ENCODE results near the gene HACE1.

The HACE1 gene

DNA sequence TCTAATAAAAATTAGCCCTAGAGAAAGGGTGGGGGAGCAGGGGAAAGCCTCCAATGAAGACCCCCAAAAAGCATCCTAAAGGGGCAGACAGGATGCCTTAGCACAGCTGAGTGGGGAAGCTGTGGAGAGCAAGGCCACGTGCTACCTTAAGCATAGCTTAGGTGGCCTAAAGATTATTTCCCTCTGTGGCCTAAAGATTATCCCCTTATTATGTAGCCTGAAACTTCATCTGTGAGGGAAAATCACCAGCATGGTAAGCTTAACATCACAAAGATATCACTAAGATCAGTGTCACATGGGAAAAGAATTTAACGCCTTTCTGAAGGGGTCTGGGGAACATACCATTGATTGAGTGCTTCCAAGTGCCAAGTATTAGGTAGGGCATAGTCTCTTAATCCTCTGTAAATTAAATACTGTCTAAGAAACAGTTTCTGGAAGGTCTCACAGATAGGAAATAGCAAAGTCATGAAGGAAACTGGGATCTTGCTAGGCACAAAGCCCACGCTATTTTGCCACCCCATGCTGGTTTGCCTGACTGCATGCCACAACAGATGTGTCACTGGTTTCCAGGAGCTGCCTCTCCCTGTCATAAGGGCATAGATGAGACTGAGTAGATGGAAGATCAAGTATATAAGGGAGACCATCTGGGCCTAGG is 170.0 kb downstream of the HACE1 start:
- no peak for DNase-seq (ENCODE audit: low read depth in 2 of 3, low spot score in 1 of 3)

DNA sequence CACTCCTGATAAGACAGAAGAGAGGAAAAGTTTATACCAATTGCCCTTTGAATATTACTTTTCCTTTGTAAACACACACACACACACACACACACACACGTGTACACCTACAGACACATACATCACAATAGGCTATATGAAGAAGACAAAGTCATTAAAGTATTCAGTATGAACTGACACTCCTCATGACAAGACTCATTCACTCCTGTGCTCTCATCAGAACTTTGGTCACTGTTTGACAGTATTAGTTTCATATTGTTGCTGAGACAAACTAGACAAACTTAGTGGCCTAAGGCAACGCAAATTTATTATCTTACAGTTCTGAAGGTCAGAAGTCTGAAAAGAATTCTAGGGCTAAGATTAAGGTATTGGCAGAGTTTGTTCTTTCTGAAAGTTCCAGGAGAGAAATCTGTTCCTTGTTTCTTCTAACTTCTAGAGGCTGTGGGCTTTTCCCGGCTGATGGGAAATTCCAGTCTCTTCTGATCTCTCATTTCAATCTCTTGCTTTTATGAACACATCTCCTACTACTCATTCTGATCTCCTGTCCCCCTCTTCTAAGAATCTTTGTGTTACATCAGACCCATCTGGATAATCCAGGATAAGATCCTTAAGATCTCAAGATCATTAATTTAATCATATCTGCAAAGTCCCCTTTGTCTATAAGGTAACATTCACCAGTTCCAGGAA is 171.3 kb downstream of the HACE1 start:
- no peak for DNase-seq (ENCODE audit: low read depth in 2 of 3, low spot score in 1 of 3)

DNA sequence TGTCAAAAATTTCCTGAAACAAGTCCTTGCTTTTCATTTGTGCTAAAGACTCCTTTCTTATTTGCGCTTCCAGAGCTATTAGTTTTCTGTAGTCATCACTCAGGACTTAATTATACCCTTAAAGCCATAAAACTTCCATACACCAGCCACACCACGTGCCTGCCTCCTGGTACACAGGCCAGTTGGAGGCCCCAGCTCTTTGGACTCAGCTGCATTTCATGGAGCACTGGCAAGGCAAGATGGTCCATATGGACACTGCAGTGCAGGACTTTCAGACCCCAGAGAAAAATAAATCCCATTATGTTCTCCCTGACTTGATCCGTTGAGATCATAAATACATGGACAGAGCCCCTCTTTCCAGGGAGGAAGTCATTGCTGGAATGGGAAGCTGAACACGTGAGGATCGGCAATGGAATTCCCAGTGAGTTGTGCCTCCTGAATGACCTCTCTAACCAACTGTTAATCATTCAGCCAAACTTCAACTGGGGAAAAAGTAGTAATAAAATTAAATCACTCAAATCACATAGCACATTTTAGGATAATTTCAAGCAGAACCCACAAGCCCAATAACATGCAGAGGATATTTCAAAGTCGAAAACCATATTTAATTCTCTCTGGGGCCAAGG is 173.1 kb downstream of the HACE1 start:
- DNase-seq (ENCODE audit: low read depth in 2 of 3, low spot score in 1 of 3) = no peak

DNA sequence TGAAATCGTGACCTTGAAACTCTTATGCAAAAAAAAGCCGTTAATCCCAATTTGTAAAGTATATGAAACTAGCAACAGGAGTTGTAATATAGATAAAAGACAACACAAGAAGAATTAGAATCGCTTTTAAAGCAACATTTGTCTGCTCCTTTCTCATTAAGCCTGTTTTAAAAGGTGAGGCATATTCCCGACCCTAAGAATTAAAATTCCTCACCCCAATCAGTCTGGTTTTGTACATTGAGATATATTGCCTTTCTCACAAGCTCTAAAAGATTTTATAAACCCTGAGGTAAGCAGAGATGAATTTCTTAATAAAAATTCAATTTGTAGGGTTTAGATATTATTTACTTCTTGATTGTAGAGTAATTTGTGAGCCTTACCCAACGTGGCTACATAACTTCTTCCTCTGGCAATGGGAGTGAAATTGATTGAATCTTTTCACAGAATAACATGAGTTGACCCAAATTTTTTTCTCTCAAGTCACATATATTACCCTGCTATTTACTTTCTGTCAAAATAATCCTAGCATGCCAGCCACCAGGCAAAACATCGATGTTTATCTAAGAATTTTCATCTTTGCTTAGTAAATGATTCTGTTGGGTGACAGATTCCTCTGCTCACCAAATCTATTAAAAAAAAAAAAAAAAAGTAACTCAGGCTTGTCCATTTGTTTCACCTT is 173.7 kb downstream of the HACE1 start:
- DNase-seq (ENCODE audit: low read depth in 2 of 3, low spot score in 1 of 3) = no peak

DNA sequence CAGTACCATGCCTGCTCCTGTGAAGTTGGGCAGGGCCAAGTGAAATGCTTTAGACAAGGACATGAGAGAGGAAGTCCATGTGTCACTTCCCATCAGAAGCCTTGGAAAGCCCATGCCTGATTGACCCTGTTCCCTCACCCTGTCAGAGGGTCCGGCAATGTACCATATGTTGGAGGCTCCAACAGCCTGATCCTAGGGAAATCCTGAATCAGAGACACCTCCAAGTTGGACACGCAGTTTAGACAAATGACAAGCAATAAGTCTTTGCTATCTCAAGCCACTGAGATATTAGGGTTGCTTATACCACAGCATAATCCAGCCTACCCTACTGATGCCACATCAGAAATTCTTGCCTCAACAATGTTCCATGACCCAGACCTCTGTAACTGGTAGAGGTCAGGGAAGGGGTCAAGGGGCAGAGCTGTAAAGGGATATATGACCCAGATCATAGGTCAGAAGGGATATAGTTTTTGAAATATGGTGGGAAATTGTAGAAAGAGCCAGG is 174.8 kb downstream of the HACE1 start:
- DNase-seq (ENCODE audit: low read depth in 2 of 3, low spot score in 1 of 3) = no peak

DNA sequence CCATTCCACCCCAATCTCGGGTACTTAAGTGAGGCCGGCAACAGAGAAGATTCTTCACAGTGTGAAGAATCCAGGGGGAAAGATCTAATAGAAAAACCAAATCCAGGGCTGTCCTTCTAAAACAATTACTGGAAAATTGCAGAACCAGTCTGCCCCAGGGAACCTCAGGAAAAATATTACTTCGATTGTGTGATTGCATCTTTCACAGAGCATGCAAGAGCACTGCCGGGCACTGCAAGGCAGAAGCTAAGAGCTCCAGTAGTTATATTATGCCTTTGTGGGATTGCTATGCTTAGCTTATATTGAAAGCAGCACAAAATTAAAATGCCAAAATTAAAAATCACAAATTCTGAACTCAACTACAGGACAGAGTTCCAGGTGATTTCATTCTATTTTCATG is 175.9 kb downstream of the HACE1 start:
- DNase-seq (ENCODE audit: low read depth in 2 of 3, low spot score in 1 of 3) = no peak

DNA sequence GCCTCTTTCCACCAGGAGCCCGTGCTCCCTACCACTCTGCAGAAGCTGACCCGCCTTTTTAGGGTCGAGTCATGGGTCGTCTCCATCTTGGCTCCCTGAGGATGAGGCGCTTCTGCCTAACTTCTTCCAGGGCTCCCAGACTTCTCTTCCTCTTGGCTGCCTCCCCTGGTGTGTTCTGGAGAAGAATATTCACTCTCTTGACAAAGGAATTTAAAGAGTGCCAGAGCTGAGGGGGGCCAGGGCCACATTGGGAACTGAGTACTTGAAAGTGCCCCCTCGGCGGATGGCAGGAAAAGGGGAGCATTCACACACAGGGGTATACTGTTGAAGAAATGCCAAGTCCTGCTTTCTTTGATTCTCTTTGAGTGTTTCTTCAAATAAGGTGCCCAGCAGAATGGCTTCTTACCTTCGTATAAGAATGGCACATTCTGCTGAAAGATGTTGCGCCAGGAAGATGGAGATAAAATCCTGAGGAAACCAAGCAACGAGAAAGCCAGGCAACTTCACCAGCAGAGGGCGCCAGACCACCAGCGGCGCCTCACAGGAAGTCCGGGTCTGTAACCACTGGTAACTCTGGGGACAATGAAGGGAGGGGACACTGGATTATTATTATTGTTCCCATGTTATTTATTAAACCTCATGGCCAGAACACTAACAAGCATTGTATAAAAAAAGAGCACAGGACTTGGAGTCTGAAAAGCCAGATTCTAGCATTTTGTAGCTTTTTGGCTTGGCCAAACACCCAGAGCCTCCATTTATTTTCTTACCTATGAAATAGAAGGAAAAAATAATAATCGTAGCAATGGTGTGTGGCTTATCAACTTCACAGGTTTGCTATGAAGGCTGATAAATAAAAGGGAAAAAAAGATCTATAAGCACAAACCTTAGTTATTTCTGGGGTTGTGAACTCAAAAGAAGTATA is 176.7 kb downstream of the HACE1 start:
- DNase-seq (ENCODE audit: low read depth in 2 of 3, low spot score in 1 of 3) = peak; percentile 55 to 66 (median 62)

DNA sequence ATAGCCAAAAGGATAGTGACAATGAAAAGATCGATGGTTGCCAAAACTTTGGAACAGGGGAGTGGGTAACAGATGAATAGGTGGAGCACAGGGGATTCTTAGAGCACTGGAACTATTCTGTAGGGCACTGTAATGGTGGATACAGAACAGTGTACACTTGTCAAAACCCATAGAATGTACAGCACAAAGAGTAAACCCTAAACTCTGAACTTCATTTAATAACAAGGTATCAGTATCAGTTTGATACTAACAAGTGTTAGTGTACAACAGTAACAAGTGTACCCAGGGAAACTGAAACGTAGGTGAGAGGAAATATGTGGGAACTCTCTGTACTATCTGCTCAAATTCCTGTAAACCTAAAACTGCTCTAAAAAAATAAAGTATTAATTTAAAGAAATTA is 179.2 kb downstream of the HACE1 start:
- no peak for DNase-seq (ENCODE audit: low read depth in 2 of 3, low spot score in 1 of 3)

DNA sequence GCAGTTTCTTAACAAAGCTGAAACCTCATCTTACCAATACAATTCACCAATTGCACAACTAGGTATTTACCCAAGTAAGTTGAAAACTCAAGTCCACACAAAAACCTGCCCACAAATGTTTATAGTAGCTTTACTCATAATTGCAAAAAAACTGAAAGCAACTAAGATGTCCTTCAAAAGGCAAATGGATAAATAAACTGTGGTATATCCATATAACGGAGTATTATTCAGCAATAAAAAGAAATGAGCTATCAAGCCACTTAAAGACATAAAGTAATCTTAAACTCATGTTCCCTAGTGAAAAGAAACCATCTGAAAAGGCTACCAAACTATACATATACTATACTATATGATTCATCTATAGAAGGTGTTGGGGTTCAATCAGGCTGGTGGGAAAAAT is 179.7 kb downstream of the HACE1 start:
- no peak for DNase-seq (ENCODE audit: low read depth in 2 of 3, low spot score in 1 of 3)
